Osteoblast (primary cell): ENCODE measurements around the gene GRIK4. TPM values are rescaled to one million over a fixed set of nuclear protein-coding genes. Genes with fewer than 3 reads are reported as not detected.

ENCODE experiments used
- DNase-seq: peaks from one replicate; pipeline ENCODE4 v3.0.0; 2011; ENCODE audit warnings: low spot score, mixed read lengths; ENCODE audit not compliant: insufficient read length; ENCODE audit errors: missing footprints
- H2AFZ ChIP-seq: 2 replicates; pipeline ENCODE4 v1.6.0; 2011; ENCODE audit warnings: mild to moderate bottlenecking, low read length
- H3K27ac ChIP-seq: 2 replicates; pipeline ENCODE4 v1.5.1; 2011; ENCODE audit warnings: mild to moderate bottlenecking, low read depth, low read length, moderate library complexity
- H3K27me3 ChIP-seq: 2 replicates; pipeline ENCODE4 v1.6.0; 2012; ENCODE audit warnings: mild to moderate bottlenecking, control low read depth, inconsistent platforms, low read length, moderate library complexity; ENCODE audit not compliant: insufficient read depth
- H3K36me3 ChIP-seq: 2 replicates; pipeline ENCODE4 v1.5.1; 2011; ENCODE audit warnings: mild to moderate bottlenecking, low read length, control low read depth, moderate library complexity; ENCODE audit not compliant: insufficient read depth
- H3K4me1 ChIP-seq: 2 replicates; pipeline ENCODE4 v1.5.1; 2011; ENCODE audit warnings: mild to moderate bottlenecking, low read length, control low read depth, moderate library complexity; ENCODE audit not compliant: insufficient read depth
- H3K4me2 ChIP-seq: 2 replicates; pipeline ENCODE4 v1.6.0; 2011; ENCODE audit warnings: mild to moderate bottlenecking, low read length; ENCODE audit not compliant: insufficient read depth
- H3K4me3 ChIP-seq: fragments of 200-600 bp; sonication (generic); 3 replicates; pipeline ENCODE4 v1.5.1; 2012; ENCODE audit warnings: mild to moderate bottlenecking, low read length, inconsistent platforms; ENCODE audit not compliant: insufficient read depth
- H3K79me2 ChIP-seq: 2 replicates; pipeline ENCODE4 v1.6.0; 2012; ENCODE audit warnings: mild to moderate bottlenecking, low read length, control low read depth, inconsistent platforms; ENCODE audit not compliant: insufficient read depth
- H3K9me3 ChIP-seq: 2 replicates; pipeline ENCODE4 v1.5.1; 2011; ENCODE audit warnings: low read depth, low read length, control low read depth
- H4K20me1 ChIP-seq: 2 replicates; pipeline ENCODE4 v1.6.0; 2012; ENCODE audit warnings: mild to moderate bottlenecking, low read length, control low read depth; ENCODE audit not compliant: insufficient read depth
- total RNA-seq: library from RNA; depleted of rRNA; stranded (reverse); fragments of >200 nt; gene quantifications from 2 replicates; pipeline ENCODE4 v1.2.3, GENCODE V29; 2012
- TF ChIP-seq, protein P1 (sequence below): IDR thresholded peaks from 2 replicates; pipeline ENCODE4 v1.5.1; 2011; ENCODE audit warnings: mild to moderate bottlenecking, low read depth, low read length, moderate library complexity; ENCODE audit errors: extremely low read depth

The GRIK4 gene
- total RNA-seq, 1 donor, result under 0.01 TPM

DNA sequence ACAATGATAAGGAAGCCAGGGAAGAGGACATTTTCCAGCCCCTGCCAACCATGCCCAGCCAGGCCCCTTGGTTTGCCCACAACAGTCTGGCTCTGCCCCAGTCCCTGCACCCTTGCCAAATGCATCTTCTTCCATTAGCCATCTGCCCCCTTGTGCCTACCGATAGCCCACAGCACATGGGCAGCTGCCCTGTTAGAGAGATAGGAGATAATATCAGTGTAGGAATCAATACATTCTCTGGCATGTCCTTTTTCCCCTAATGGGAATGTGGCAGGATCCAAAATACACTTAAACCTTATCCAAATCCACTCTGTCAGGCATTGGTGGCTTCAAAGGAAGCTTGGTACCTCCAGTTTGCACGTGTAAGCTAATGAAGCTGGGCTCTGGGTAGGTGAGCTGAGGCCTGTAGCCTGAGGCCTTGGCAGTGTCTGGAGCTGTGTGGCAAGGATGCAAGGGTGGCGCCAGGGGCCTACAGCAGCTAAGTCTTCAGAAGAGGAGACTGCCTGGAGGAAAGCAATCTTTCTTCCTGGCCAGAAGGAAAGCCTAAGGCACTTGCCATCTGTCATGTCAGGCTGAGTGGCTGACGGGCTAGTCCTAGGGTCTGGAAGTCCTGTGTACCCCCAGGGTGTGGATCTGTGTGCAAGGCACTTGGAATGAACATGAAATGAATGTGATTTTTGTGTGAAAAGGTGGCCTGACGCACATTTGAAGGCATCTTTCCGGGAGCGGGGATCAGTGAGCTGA, 348.2 kb downstream of the GRIK4 start:
- Histone ChIP-seq H3K4me2 (no peak overlapping the region), H3K4me3 (no peak overlapping the region), H4K20me1 (no peaks in the 10 kb centered on the region), H3K36me3 (no peaks in the 10 kb centered on the region), H3K79me2 (no peaks in the 10 kb centered on the region), H2AFZ (no peak overlapping the region), H3K4me1 (no peaks in the 10 kb centered on the region), H3K9me3 (no peaks in the 10 kb centered on the region), H3K27ac (no peak overlapping the region), H3K27me3 (no peaks in the 10 kb centered on the region)
- TF ChIP-seq, protein P1, sequence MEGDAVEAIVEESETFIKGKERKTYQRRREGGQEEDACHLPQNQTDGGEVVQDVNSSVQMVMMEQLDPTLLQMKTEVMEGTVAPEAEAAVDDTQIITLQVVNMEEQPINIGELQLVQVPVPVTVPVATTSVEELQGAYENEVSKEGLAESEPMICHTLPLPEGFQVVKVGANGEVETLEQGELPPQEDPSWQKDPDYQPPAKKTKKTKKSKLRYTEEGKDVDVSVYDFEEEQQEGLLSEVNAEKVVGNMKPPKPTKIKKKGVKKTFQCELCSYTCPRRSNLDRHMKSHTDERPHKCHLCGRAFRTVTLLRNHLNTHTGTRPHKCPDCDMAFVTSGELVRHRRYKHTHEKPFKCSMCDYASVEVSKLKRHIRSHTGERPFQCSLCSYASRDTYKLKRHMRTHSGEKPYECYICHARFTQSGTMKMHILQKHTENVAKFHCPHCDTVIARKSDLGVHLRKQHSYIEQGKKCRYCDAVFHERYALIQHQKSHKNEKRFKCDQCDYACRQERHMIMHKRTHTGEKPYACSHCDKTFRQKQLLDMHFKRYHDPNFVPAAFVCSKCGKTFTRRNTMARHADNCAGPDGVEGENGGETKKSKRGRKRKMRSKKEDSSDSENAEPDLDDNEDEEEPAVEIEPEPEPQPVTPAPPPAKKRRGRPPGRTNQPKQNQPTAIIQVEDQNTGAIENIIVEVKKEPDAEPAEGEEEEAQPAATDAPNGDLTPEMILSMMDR, result no peak
- peak; percentile 48 for DNase-seq

DNA sequence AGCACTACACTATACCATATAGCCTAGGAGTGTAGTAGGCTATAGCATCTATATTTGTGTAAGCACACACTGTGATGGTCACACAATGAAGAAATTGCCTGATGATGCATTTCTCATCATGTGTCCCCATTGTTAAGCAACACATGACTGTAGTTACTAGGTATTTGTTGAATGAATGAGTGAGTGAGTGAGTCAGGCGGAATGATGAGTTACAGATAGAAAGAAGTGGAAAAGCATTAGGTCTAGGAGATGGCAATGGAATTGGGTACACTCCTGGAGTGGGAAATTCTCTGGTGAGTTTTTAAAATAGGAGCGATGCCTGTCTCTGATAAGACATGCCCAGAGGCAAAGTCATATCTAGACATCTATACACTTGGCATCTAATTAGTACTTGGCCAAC, 351.8 kb downstream of the GRIK4 start:
- peak; percentile 18 for DNase-seq

DNA sequence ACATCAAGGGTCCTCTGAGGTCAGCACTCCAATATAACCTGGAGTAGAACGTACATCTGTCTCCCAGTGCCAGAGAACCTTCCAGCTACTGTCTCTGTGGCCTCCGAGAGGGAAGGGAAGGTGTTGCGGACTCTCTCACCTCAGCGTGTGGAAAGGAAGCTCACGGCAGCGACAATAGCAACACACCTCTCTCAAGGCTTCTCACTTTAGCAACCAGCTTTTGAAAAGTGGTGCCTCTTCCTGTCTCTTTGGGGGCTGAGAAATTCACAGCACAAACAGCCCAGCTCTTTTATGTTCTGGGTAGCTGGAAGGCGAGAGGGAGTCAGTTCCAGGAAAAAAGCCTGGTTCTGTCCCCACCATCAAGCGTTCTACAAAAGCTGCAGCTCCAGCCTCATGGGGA, 355.5 kb downstream of the GRIK4 start:
- Histone ChIP-seq H3K79me2 (no peaks in the 10 kb centered on the region), H3K36me3 (no peaks in the 10 kb centered on the region), H3K4me3 (no peak overlapping the region), H3K9me3 (no peaks in the 10 kb centered on the region), H3K27me3 (no peaks in the 10 kb centered on the region), H2AFZ (no peak overlapping the region), H3K27ac (no peak overlapping the region), H3K4me1 (no peaks in the 10 kb centered on the region), H3K4me2 (no peak overlapping the region), H4K20me1 (no peaks in the 10 kb centered on the region)
- no peak for DNase-seq
- TF ChIP-seq, protein P1, result no peak

More for the DNA sequence above, 351.8 kb downstream of the GRIK4 start:
- H3K36me3 ChIP-seq, result no peaks in the 10 kb centered on the region
- H3K79me2 ChIP-seq, result no peaks in the 10 kb centered on the region
- H3K27me3 ChIP-seq, result no peaks in the 10 kb centered on the region
- H4K20me1 ChIP-seq, result no peaks in the 10 kb centered on the region
- H2AFZ ChIP-seq, result no peak overlapping the region
- H3K4me1 ChIP-seq, result no peaks in the 10 kb centered on the region
- no peaks in the 10 kb centered on the region for H3K9me3 ChIP-seq
- H3K27ac ChIP-seq, result no peak overlapping the region
- TF ChIP-seq, protein P1, result no peak
- no peak overlapping the region for H3K4me2 ChIP-seq
- no peak overlapping the region for H3K4me3 ChIP-seq

DNA sequence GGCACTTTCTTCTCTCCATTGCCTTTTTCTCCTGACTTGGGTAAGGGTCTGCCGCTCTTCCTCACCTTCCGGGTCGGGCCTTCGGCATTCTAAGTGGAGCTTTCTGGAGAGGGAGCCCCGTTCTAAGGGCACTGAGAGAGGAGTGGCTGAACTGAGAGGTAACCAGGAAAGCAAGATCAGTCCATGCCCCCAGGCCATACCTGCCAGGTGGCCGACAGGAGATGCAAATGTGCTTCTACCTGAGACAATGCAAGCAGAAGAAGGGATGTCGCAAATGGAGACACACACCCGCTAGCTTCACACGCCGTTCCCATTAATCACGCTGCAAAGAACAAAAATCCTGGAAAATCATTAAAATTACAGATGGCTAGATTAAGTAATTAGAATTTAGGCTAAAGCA, 356.0 kb downstream of the GRIK4 start:
- no peak overlapping the region for H2AFZ ChIP-seq
- DNase-seq, result no peak
- TF ChIP-seq, protein P1, result no peak
- H3K9me3 ChIP-seq, result no peaks in the 10 kb centered on the region
- H3K4me1 ChIP-seq, result no peaks in the 10 kb centered on the region
- no peak overlapping the region for H3K27ac ChIP-seq
- H3K79me2 ChIP-seq, result no peaks in the 10 kb centered on the region
- H4K20me1 ChIP-seq, result no peaks in the 10 kb centered on the region
- H3K27me3 ChIP-seq, result no peaks in the 10 kb centered on the region
- no peak overlapping the region for H3K4me3 ChIP-seq
- no peaks in the 10 kb centered on the region for H3K36me3 ChIP-seq
- H3K4me2 ChIP-seq, result no peak overlapping the region
